ENCODE data around the gene MED15. TPM values are rescaled to one million over a fixed set of nuclear protein-coding genes. Genes with fewer than 3 reads are reported as not detected.

Gene MED15
- total and polyA plus RNA-seq, 4 donors, result 57.8 to 123 (median 69.1) TPM

DNA sequence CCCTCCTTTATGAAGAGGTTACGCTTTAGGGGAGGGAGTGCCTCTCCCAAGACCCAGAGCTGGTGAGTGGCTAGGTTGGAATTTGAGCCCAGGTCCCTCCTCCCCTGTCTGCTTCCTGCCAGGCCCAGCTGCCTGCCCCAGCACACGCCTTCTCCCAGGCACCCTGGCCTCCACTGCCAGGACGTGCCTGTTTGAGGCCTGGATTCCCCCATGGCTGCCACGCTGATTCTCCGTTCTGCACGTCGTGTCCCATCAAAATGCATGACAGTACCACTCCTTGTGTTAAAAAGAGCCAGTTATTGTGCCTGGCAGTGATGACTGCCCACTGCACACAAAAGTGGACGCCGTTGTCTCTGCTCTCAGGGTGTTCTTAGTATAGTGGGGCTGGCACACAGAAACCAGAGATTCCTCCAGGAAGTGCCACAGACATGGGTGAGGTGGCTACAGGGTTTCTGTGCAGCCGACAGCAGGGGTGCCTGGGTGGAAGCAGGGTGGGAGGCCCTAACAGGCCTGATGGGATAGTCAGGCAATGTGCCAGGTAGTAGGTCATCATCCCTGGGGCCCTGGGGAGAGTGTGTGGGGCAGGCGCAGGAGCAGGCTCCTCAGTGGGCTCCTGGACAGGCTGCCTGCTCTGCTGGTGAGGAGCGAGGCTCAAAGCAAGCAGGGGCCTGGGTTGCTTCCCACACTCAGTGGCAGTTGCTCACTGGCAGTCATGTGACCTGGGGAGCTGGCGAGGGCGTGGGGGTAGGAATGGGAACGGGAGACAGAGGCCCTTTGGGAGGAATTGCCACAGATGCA lies 24.2 kb downstream of the MED15 start:
- Histone ChIP-seq H3K36me3 (ENCODE audit: control insufficient read depth in 4 of 4, insufficient read depth in 4 of 4, low read length in 4 of 4) (peaks cover 0 to 12% (median 5%) of the 10 kb centered on the region in 4 donors), H3K9me3 (ENCODE audit: control insufficient read depth in 4 of 4, insufficient read depth in 3 of 4, low read length in 3 of 4) (no peaks in the 10 kb centered on the region), H3K4me1 (ENCODE audit: control insufficient read depth in 5 of 5, insufficient read depth in 5 of 5, low read length in 5 of 5) (peaks cover 0 to 35% (median 21%) of the 10 kb centered on the region in 5 donors), H3K4me3 (no peak overlapping the region), H3K9ac (ENCODE audit: insufficient read depth in 1 of 2, low read length in 2 of 2) (peak overlapping the region in 1 of 2 donors; percentile 21), H3K27me3 (ENCODE audit: control insufficient read depth in 3 of 3, insufficient read depth in 3 of 3, low read length in 2 of 3) (no peaks in the 10 kb centered on the region), H3K27ac (ENCODE audit: low read depth in 1 of 2, low read length in 1 of 2) (peak overlapping the region; percentile 82 to 89)
- TF ChIP-seq, protein P1, sequence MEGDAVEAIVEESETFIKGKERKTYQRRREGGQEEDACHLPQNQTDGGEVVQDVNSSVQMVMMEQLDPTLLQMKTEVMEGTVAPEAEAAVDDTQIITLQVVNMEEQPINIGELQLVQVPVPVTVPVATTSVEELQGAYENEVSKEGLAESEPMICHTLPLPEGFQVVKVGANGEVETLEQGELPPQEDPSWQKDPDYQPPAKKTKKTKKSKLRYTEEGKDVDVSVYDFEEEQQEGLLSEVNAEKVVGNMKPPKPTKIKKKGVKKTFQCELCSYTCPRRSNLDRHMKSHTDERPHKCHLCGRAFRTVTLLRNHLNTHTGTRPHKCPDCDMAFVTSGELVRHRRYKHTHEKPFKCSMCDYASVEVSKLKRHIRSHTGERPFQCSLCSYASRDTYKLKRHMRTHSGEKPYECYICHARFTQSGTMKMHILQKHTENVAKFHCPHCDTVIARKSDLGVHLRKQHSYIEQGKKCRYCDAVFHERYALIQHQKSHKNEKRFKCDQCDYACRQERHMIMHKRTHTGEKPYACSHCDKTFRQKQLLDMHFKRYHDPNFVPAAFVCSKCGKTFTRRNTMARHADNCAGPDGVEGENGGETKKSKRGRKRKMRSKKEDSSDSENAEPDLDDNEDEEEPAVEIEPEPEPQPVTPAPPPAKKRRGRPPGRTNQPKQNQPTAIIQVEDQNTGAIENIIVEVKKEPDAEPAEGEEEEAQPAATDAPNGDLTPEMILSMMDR (IDR thresholded peaks at IDR 0.05; ENCODE audit: control extremely low read depth, extremely low read depth), result no peak
- peak; percentile 37 to 65 (median 40) for DNase-seq
- WGBS, 2 donors, result 43 to 57% methylated on average over 15 of the region's 15 CpGs
- ATAC-seq (ENCODE audit: insufficient read depth, low FRiP score), result peak; percentile 76

DNA sequence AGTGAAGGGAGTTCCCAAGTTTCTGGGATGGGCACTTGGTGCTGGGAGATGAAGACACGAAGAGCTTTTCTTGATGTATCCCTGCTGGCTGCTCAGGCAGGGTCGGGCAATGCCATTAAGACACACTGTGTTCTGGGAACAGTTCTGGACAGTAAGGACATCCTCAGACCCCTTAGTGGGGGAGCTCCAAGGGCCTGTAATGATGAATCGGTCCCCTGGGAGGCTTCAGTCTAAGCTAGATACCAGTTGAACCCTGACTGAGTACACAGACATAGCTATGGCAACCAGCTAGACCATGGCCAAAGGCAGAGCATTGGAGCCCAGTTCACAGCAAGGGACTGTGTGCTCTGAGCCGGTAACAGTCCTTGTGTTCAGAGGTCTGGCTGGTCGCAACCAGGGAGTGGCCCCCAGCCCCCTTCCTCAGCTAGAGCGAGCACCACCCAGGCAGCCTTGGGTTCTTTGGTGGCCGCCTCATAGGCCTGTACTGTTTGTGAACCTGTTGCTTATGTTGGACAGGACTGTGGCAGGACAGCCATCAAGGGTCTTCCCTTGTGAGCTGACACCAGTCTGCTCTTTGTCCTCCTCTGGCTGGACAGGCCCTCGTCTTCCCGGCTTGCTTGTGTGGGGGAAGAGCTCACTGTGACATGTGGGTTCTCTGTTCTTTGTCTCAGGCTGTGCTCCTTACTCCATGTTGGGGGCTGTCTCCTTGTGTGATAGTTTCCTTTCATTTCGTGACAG lies 25.0 kb downstream of the MED15 start:
- H3K4me1 ChIP-seq (ENCODE audit: control insufficient read depth in 5 of 5, insufficient read depth in 5 of 5, low read length in 5 of 5), result peaks cover 0 to 32% (median 19%) of the 10 kb centered on the region in 5 donors
- TF ChIP-seq, protein P1 (IDR thresholded peaks at IDR 0.05; ENCODE audit: control extremely low read depth, extremely low read depth), result no peak
- peak overlapping the region; percentile 82 to 89 for H3K27ac ChIP-seq (ENCODE audit: low read depth in 1 of 2, low read length in 1 of 2)
- 77 to 83% methylated on average over 10 of the region's 10 CpGs for WGBS, 2 donors
- no peaks in the 10 kb centered on the region for H3K9me3 ChIP-seq (ENCODE audit: control insufficient read depth in 4 of 4, insufficient read depth in 3 of 4, low read length in 3 of 4)
- H3K27me3 ChIP-seq (ENCODE audit: control insufficient read depth in 3 of 3, insufficient read depth in 3 of 3, low read length in 2 of 3), result no peaks in the 10 kb centered on the region
- no peak overlapping the region for H3K9ac ChIP-seq (ENCODE audit: insufficient read depth in 1 of 2, low read length in 2 of 2)
- no peak overlapping the region for H3K4me3 ChIP-seq
- DNase-seq, result no peak
- peaks cover 0 to 16% (median 9%) of the 10 kb centered on the region in 4 donors for H3K36me3 ChIP-seq (ENCODE audit: control insufficient read depth in 4 of 4, insufficient read depth in 4 of 4, low read length in 4 of 4)
- no peak for ATAC-seq (ENCODE audit: insufficient read depth, low FRiP score)

DNA sequence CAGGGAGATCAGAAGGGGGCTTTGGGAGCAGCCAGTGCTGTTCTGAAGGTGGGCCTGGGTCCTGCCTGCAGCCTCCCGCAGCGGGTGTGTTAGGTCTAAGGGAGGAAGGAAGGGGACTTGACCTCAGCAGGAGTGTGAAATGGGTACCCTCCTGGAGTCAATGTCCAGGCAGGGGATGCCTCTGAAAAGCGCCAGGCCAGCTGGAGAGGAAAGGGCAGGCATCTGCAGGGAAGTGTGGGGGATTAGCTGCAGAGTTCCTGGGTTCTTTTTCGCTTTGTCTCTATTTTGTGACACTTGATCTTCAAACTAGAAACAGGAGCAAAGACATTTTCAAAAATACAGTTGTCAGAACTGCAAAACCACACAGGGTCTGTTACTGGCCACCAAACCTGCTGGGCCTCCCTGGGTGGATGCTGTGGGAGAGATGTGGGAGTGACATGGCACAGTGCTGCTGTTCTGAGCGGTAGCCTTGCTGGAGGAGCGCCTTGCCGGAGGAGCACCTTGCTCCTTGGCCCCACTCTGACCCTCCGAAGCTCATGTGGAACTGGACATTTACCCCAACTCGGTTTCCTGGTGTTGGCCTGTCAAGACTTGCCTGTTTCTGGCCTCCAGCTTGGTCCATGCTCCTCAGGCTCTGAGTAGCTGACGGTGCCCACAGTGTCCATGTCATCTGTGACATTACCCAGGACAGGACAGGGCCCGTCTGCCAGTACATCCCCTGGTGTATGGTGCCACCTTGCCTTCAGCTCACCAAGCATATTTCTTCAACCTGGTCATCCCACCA lies 25.9 kb downstream of the MED15 start:
- Histone ChIP-seq H3K27me3 (ENCODE audit: control insufficient read depth in 3 of 3, insufficient read depth in 3 of 3, low read length in 2 of 3) (no peaks in the 10 kb centered on the region), H3K4me1 (ENCODE audit: control insufficient read depth in 5 of 5, insufficient read depth in 5 of 5, low read length in 5 of 5) (peaks cover 0 to 32% (median 19%) of the 10 kb centered on the region in 5 donors), H3K4me3 (no peak overlapping the region), H3K27ac (ENCODE audit: low read depth in 1 of 2, low read length in 1 of 2) (peak overlapping the region; percentile 82 to 89), H3K36me3 (ENCODE audit: control insufficient read depth in 4 of 4, insufficient read depth in 4 of 4, low read length in 4 of 4) (peaks cover 1 to 22% (median 7%) of the 10 kb centered on the region in 4 donors), H3K9me3 (ENCODE audit: control insufficient read depth in 4 of 4, insufficient read depth in 3 of 4, low read length in 3 of 4) (no peaks in the 10 kb centered on the region), H3K9ac (ENCODE audit: insufficient read depth in 1 of 2, low read length in 2 of 2) (no peak overlapping the region)
- TF ChIP-seq, protein P1 (IDR thresholded peaks at IDR 0.05; ENCODE audit: control extremely low read depth, extremely low read depth), result no peak
- DNase-seq, result no peak
- 86 to 94% methylated on average over 11 of the region's 11 CpGs for WGBS, 2 donors
- ATAC-seq (ENCODE audit: insufficient read depth, low FRiP score), result no peak
